ENCODE results near the gene LIFR. TPM values are rescaled to one million over a fixed set of nuclear protein-coding genes. Genes with fewer than 3 reads are reported as not detected.

Gene LIFR
- total and polyA plus RNA-seq, 7 donors, result 0.23 to 79.6 (median 43.0) TPM

DNA sequence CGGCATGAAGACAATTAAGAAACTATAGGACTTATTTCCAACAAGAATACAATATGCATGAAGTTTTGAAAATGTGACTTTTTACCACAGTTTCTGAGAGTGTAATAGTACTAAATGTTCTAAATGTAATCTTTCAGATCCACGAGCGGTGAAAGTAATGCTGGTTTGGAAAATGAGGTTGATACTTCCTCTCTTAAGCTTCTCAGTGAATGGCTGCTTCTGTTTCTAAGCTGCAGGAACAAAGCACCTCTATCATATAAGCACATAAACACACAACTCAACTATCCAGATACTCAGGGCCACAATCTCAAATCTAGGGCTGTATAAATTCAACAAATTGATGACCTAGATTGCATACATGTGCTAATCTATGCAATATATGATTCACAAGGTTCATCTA, 78.3 kb downstream of the LIFR start:
- intact Hi-C loops (cut with DNase I), result no loop called here
- WGBS, 2 donors, result 40 to 66% methylated on average over 3 of the region's 3 CpGs
- no peaks in the 10 kb centered on the region for H3K4me1 ChIP-seq
- no peak overlapping the region for H3K4me3 ChIP-seq
- DNase-seq, result no peak
- no peaks in the 10 kb centered on the region for H3K27me3 ChIP-seq
- peaks cover 0 to 31% (median 7%) of the 10 kb centered on the region in 4 donors for H3K36me3 ChIP-seq
- no peaks in the 10 kb centered on the region for H3K9me3 ChIP-seq
- TF ChIP-seq POLR2AphosphoS5 (IDR thresholded peaks at IDR 0.05) (no peak), POLR2A (IDR thresholded peaks at IDR 0.05) (no peak), EP300 (IDR thresholded peaks at IDR 0.05) (no peak)
- TF ChIP-seq, protein P1, sequence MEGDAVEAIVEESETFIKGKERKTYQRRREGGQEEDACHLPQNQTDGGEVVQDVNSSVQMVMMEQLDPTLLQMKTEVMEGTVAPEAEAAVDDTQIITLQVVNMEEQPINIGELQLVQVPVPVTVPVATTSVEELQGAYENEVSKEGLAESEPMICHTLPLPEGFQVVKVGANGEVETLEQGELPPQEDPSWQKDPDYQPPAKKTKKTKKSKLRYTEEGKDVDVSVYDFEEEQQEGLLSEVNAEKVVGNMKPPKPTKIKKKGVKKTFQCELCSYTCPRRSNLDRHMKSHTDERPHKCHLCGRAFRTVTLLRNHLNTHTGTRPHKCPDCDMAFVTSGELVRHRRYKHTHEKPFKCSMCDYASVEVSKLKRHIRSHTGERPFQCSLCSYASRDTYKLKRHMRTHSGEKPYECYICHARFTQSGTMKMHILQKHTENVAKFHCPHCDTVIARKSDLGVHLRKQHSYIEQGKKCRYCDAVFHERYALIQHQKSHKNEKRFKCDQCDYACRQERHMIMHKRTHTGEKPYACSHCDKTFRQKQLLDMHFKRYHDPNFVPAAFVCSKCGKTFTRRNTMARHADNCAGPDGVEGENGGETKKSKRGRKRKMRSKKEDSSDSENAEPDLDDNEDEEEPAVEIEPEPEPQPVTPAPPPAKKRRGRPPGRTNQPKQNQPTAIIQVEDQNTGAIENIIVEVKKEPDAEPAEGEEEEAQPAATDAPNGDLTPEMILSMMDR (IDR thresholded peaks at IDR 0.05), result no peak
- no peak overlapping the region for H3K27ac ChIP-seq

DNA sequence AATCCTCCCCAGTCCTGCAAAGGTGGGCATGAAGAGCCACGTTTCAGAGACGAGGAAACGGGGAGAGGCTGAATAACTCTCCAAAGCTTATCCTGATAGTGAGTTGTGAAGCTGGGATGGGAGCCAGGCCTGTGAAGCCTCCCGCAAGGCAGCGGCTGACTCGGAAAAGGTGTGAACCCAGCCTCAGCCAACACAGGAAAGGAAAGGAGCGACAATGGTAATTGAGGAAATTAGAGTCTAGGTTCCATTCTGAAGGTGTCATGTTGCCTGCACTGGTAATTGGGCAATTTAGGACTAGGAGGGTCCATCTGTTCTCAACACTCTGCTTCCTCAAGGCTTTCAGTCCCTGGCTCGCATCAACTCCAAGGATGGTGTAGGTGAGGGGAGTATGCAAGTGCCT, 83.4 kb downstream of the LIFR start:
- DNase-seq, result no peak
- H3K36me3 ChIP-seq, result no peaks in the 10 kb centered on the region
- H3K27ac ChIP-seq, result no peak overlapping the region
- WGBS, 2 donors, result 19 to 42% methylated on average over 8 of the region's 8 CpGs
- TF ChIP-seq, protein P1 (IDR thresholded peaks at IDR 0.05), result no peak
- TF ChIP-seq POLR2A (IDR thresholded peaks at IDR 0.05) (no peak), POLR2AphosphoS5 (IDR thresholded peaks at IDR 0.05) (no peak), EP300 (IDR thresholded peaks at IDR 0.05) (no peak)
- no peaks in the 10 kb centered on the region for H3K9me3 ChIP-seq
- H3K4me1 ChIP-seq, result peaks cover 0 to 21% (median 19%) of the 10 kb centered on the region in 4 donors
- H3K4me3 ChIP-seq, result no peak overlapping the region
- H3K27me3 ChIP-seq, result no peaks in the 10 kb centered on the region
- intact Hi-C loops (cut with DNase I), result no loop called here

DNA sequence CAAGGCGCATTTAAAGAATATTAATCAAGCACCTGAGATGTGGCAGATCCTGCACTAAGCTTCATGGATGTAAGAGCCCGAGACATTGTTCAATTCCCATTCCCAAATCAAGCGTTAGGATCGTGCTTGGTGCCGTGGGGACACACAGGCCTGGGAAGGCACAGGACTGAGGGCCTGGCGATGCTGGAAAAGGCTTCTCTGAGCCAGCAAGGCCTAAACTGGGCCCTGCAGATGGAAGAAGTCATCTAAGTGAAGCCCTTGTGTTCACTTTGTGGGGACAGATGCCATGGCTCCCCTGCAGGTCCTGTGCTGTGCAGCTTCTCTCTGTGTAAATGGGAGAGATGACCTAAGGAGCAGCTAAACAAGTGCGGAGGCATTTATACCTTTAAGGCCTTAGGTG, 83.9 kb downstream of the LIFR start:
- DNase-seq, result no peak
- H3K4me1 ChIP-seq, result peaks cover 0 to 26% (median 24%) of the 10 kb centered on the region in 4 donors
- 92 to 94% methylated on average over 7 of the region's 7 CpGs for WGBS, 2 donors
- H3K27ac ChIP-seq, result no peak overlapping the region
- intact Hi-C loops (cut with DNase I), result no loop called here
- no peaks in the 10 kb centered on the region for H3K9me3 ChIP-seq
- H3K36me3 ChIP-seq, result no peaks in the 10 kb centered on the region
- TF ChIP-seq POLR2A (IDR thresholded peaks at IDR 0.05) (no peak), EP300 (IDR thresholded peaks at IDR 0.05) (no peak), POLR2AphosphoS5 (IDR thresholded peaks at IDR 0.05) (no peak)
- TF ChIP-seq, protein P1 (IDR thresholded peaks at IDR 0.05), result no peak
- no peaks in the 10 kb centered on the region for H3K27me3 ChIP-seq
- no peak overlapping the region for H3K4me3 ChIP-seq

DNA sequence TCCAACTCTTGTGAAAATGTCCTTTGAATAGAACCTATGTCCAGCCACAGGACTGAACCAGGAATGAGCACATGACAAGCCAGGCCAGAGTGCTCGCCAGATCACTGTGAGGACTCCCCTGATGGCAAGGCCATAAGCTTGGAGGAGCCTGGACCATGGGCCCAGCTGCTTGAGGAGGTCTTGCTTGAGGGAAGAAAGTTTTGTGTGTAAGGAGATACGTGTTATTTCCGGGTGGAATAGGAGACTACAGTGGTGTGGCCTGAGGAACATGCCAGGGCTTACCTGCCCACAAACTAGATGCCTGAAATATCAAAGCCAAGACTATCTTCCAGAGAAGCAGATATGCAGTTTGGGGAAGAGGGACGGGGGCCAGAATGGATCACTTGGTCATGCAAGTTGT, 84.7 kb downstream of the LIFR start:
- Histone ChIP-seq H3K27me3 (no peaks in the 10 kb centered on the region), H3K36me3 (no peaks in the 10 kb centered on the region), H3K4me3 (no peak overlapping the region), H3K9me3 (no peaks in the 10 kb centered on the region), H3K27ac (no peak overlapping the region), H3K4me1 (peaks cover 0 to 34% (median 32%) of the 10 kb centered on the region in 4 donors)
- intact Hi-C loops (cut with DNase I), result no loop called here
- TF ChIP-seq POLR2AphosphoS5 (IDR thresholded peaks at IDR 0.05) (no peak), EP300 (IDR thresholded peaks at IDR 0.05) (no peak)
- TF ChIP-seq, protein P1 (IDR thresholded peaks at IDR 0.05), result no peak
- DNase-seq, result no peak
- 91% methylated on average over 4 of the region's 4 CpGs for WGBS, 2 donors

DNA sequence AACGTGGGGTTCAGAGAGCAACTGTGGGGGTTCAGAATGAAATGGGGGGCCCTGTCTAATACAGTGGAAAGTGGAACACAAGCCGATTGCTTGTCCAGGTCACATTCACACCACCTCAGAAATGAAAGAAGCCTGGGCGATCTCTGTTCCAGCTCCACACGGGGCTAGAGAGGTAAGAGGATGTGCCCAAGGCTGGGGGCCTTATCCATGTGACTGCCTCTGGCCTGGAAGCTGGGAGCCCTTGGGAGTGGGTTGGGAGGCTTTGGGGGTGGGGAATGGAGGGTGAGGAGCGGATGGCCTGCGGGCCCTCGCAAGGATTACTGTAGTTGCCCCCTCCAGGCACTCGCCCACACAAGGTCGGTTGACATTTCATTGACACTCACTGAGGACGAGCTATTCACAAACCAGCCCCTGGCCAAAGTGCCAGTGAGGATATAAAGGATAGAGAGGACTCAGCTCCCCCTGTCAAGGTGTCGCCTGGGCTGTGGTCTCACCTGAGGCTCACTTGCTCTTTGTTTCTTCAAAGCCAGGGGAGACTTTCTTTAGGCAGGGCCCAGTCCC, 86.7 kb downstream of the LIFR start:
- intact Hi-C loops (cut with DNase I), result loop anchor here (5.0 kb wide), 1 partner anchor 88 kb away; the partner anchor contains the start of gene LIFR
- no peaks in the 10 kb centered on the region for H3K9me3 ChIP-seq
- peaks cover 0 to 44% (median 44%) of the 10 kb centered on the region in 4 donors for H3K4me1 ChIP-seq
- H3K27me3 ChIP-seq, result no peaks in the 10 kb centered on the region
- no peak overlapping the region for H3K4me3 ChIP-seq
- no peak for DNase-seq
- 86 to 93% methylated on average over 11 of the region's 11 CpGs for WGBS, 2 donors
- TF ChIP-seq EP300 (IDR thresholded peaks at IDR 0.05) (no peak), POLR2A (IDR thresholded peaks at IDR 0.05) (no peak), POLR2AphosphoS5 (IDR thresholded peaks at IDR 0.05) (no peak)
- TF ChIP-seq, protein P1 (IDR thresholded peaks at IDR 0.05), result no peak
- H3K27ac ChIP-seq, result peak overlapping the region; percentile 71 to 81 (median 75)
- H3K36me3 ChIP-seq, result no peaks in the 10 kb centered on the region

Data from sigmoid colon (tissue), 7 donors.